Loucy (cell line): Measurements from ENCODE around the gene LYVE1.

Experiments
- H2AFZ ChIP-seq: fragments of 200-600 bp; sonication (generic); 2 replicates; pipeline ENCODE4 v1.6.0; 2016; ENCODE audit warnings: antibody characterized with exemption, mild to moderate bottlenecking, low read length, moderate library complexity
- H3F3A ChIP-seq: fragments of 200-600 bp; 2 replicates; pipeline ENCODE4 v1.6.0; 2016; ENCODE audit warnings: antibody characterized with exemption, low read depth, mild to moderate bottlenecking
- H3K27me3 ChIP-seq: fragments of 200-600 bp; sonication (generic); 2 replicates; pipeline ENCODE4 v1.6.1; 2014; ENCODE audit warnings: low read length, mild to moderate bottlenecking; ENCODE audit not compliant: insufficient read depth, poor library complexity, severe bottlenecking
- H3K36me3 ChIP-seq: fragments of 200-600 bp; sonication (generic); 2 replicates; pipeline ENCODE4 v1.6.1; 2016; ENCODE audit warnings: low read length; ENCODE audit not compliant: insufficient read depth
- H3K4me1 ChIP-seq: fragments of 200-600 bp; sonication (generic); 2 replicates; pipeline ENCODE4 v1.5.1; 2014; ENCODE audit warnings: low read length, mild to moderate bottlenecking; ENCODE audit not compliant: insufficient read depth, poor library complexity, severe bottlenecking
- H3K4me2 ChIP-seq: fragments of 200-600 bp; sonication (generic); 2 replicates; pipeline ENCODE4 v1.6.0; 2014; ENCODE audit warnings: antibody characterized with exemption, low read length, low read depth, mild to moderate bottlenecking; ENCODE audit not compliant: poor library complexity, severe bottlenecking
- H3K4me3 ChIP-seq: fragments of 200-600 bp; sonication (generic); 2 replicates; pipeline ENCODE4 v1.5.1; 2014; ENCODE audit warnings: low read length, mild to moderate bottlenecking, mixed read lengths; ENCODE audit not compliant: poor library complexity, severe bottlenecking
- H3K79me2 ChIP-seq: fragments of 200-600 bp; sonication (generic); 2 replicates; pipeline ENCODE4 v1.6.1; 2014; ENCODE audit warnings: low read length; ENCODE audit not compliant: insufficient read depth
- H3K9ac ChIP-seq: fragments of 200-600 bp; sonication (generic); 2 replicates; pipeline ENCODE4 v1.6.0; 2014; ENCODE audit warnings: mild to moderate bottlenecking, low read depth, low read length, moderate library complexity; ENCODE audit not compliant: poor library complexity, severe bottlenecking
- H3K9me2 ChIP-seq: fragments of 200-600 bp; sonication (generic); replicated peaks from 2 replicates; pipeline ENCODE4 v1.6.1; 2016; ENCODE audit warnings: low read depth, low read length, mixed read lengths
- H3K9me3 ChIP-seq: fragments of 200-600 bp; sonication (generic); 2 replicates; pipeline ENCODE4 v1.6.1; 2014; ENCODE audit warnings: mild to moderate bottlenecking, antibody characterized with exemption, low read length, low read depth; ENCODE audit not compliant: insufficient read depth
- H4K20me1 ChIP-seq: fragments of 200-600 bp; sonication (generic); 2 replicates; pipeline ENCODE4 v1.6.0; 2014; ENCODE audit warnings: antibody characterized with exemption, low read length, mild to moderate bottlenecking; ENCODE audit not compliant: insufficient read depth, poor library complexity, severe bottlenecking
- CTCF ChIP-seq: fragments of 200-600 bp; sonication (generic); conservative IDR thresholded peaks from 2 replicates; pipeline ENCODE4 v1.5.1; 2014; ENCODE audit warnings: mild to moderate bottlenecking, antibody characterized with exemption, low read length
- EZH2phosphoT487 ChIP-seq: fragments of 200-600 bp; IDR thresholded peaks from 2 replicates; pipeline ENCODE4 v1.6.1; 2018; ENCODE audit warnings: antibody characterized with exemption, mild to moderate bottlenecking, moderate library complexity, borderline replicate concordance

Gene LYVE1

DNA sequence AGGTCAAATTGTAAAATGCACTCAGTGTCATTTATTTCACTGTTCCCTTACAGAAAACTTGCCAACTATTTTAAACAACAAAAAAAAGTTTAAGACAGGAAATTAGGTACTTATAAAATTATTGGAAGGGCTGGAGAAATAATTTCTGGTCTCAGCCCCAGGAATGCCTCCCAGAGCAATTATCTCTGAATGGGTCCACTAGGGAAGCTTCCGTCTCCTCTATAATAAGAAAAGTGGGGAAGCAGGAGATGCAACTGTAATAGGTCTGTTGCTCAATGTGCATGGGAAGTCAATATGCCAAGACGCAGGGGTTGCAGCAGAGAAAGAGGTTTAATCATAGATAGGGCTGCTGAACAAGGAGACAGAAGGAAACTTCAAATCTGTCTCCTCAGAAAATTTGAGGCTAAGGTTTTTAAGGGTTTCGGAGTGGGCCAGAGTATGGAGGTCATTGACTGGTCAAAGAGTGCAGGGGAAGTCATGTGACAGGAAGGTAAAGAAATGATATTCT lies 16.6 kb downstream of the LYVE1 start:
- Histone ChIP-seq H3K4me1 (peaks cover 4% of the 10 kb centered on the region), H3K36me3 (no peaks in the 10 kb centered on the region), H3K27me3 (no peaks in the 10 kb centered on the region), H3K9me3 (peaks cover 6% of the 10 kb centered on the region; the same call in 1 of the 2 replicates), H3K4me2 (no peak overlapping the region), H2AFZ (no peak overlapping the region), H3K9ac (no peak overlapping the region), H3K79me2 (no peaks in the 10 kb centered on the region), H3K9me2 (no peaks in the 10 kb centered on the region), H3F3A (no peaks in the 10 kb centered on the region), H4K20me1 (no peaks in the 10 kb centered on the region), H3K4me3 (no peak overlapping the region)
- no peak for TF ChIP-seq CTCF
- TF ChIP-seq EZH2phosphoT487 = no peak

GRCh38 chr11:10551290-10551592 lies 17.2 kb downstream of the LYVE1 start:
- Histone ChIP-seq H4K20me1 (no peaks in the 10 kb centered on the region), H3K4me2 (no peak overlapping the region), H3K36me3 (no peaks in the 10 kb centered on the region), H3K4me3 (no peak overlapping the region), H3K9me3 (peaks cover 6% of the 10 kb centered on the region; the same call in 1 of the 2 replicates), H3K9ac (no peak overlapping the region), H3K27me3 (no peaks in the 10 kb centered on the region), H2AFZ (no peak overlapping the region), H3F3A (no peaks in the 10 kb centered on the region), H3K79me2 (no peaks in the 10 kb centered on the region), H3K9me2 (no peaks in the 10 kb centered on the region), H3K4me1 (no peaks in the 10 kb centered on the region)
- TF ChIP-seq CTCF (no peak), EZH2phosphoT487 (no peak)

DNA sequence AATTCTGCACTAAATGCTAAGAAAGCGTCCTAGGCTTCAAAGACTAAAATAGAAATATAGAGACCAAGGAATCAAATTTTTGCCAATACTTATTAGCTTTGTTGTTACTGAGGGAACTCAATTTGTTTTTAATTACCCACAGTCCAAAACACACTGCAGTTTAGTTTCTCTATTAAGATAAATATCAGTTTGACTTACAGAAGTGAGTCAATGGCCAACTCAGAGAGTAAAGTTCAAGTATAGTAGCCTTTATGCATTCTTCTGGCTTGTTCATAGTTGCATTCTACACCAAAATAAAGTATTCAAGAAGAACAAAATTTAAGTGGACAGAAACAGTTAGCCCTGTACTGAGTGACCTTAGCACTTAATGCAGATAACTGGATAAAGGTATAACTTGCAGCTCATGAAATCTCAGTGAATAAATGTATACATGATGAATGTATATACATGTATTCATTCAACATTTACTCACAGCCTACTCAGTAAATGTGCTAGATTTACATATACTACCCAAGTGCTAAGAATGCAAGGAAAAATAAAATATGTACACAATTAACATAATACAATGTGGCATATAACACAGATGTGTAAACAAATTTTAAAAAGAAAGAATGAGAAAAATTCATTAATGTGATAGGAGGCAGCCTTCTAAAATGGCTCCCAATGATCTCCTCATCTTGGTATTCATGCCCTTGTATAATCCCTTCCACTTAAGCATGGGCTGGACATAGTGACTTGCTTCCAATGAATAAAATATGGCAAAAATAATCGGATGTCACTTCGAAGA lies 17.8 kb downstream of the LYVE1 start:
- H3K9me2 ChIP-seq = no peaks in the 10 kb centered on the region
- H3K4me1 ChIP-seq = no peaks in the 10 kb centered on the region
- TF ChIP-seq EZH2phosphoT487 (no peak), CTCF (no peak)
- no peaks in the 10 kb centered on the region for H3K27me3 ChIP-seq
- H4K20me1 ChIP-seq = no peaks in the 10 kb centered on the region
- H3K9ac ChIP-seq = no peak overlapping the region
- no peak overlapping the region for H2AFZ ChIP-seq
- no peaks in the 10 kb centered on the region for H3K36me3 ChIP-seq
- H3K4me3 ChIP-seq = no peak overlapping the region
- no peaks in the 10 kb centered on the region for H3K79me2 ChIP-seq
- peaks cover 6% of the 10 kb centered on the region; the same call in 1 of the 2 replicates for H3K9me3 ChIP-seq
- H3K4me2 ChIP-seq = no peak overlapping the region
- no peaks in the 10 kb centered on the region for H3F3A ChIP-seq
